OCI-LY3 (cell line): ENCODE data around the gene IL1RL2.

Experiments
- H2AFZ ChIP-seq: fragments of 200-600, 300-600 bp; shearing (Covaris generic); 2 replicates; pipeline ENCODE4 v1.6.0; 2014; ENCODE audit warnings: antibody characterized with exemption, low read depth, low read length
- H3K27ac ChIP-seq: fragments of 200-600, 300-600 bp; sonication (generic); 2 replicates; pipeline ENCODE4 v1.5.1; 2014; ENCODE audit warnings: mild to moderate bottlenecking, low read length, moderate library complexity, mixed read lengths
- H3K27me3 ChIP-seq: fragments of 200-600, 300-600 bp; sonication (generic); 2 replicates; pipeline ENCODE4 v1.6.1; 2014; ENCODE audit warnings: low read depth, low read length, mixed read lengths
- H3K36me3 ChIP-seq: fragments of 200-600, 300-600 bp; sonication (generic); replicated peaks from 2 replicates; pipeline ENCODE3; 2014; ENCODE audit warnings: low read depth, low read length, mixed read lengths
- H3K4me1 ChIP-seq: fragments of 300-600, 200-600 bp; sonication (generic); 2 replicates; pipeline ENCODE4 v1.6.1; 2014; ENCODE audit warnings: low read length, mixed read lengths
- H3K4me2 ChIP-seq: fragments of 200-600, 300-600 bp; sonication (generic); 2 replicates; pipeline ENCODE4 v1.6.1; 2014; ENCODE audit warnings: low read length, mixed read lengths
- H3K4me3 ChIP-seq: fragments of 300-600, 200-600 bp; sonication (generic); 2 replicates; pipeline ENCODE4 v1.5.1; 2014; ENCODE audit warnings: antibody characterized with exemption, mild to moderate bottlenecking, low read length, moderate library complexity
- H3K79me2 ChIP-seq: fragments of 300-600, 200-600 bp; shearing (Covaris generic); 2 replicates; pipeline ENCODE4 v1.6.1; 2014; ENCODE audit warnings: mild to moderate bottlenecking, low read length, mixed read lengths
- H3K9ac ChIP-seq: fragments of 300-600, 200-600 bp; shearing (Covaris generic); 2 replicates; pipeline ENCODE4 v1.6.0; 2014; ENCODE audit warnings: mild to moderate bottlenecking, low read length, moderate library complexity
- H3K9me3 ChIP-seq: fragments of 200-600, 300-600 bp; shearing (Covaris generic); 2 replicates; pipeline ENCODE4 v1.6.1; 2014; ENCODE audit warnings: low read length, mixed read lengths; ENCODE audit not compliant: insufficient read depth
- H4K20me1 ChIP-seq: fragments of 200-600, 300-600 bp; sonication (generic); 2 replicates; pipeline ENCODE4 v1.6.1; 2016; ENCODE audit warnings: low read length, mixed read lengths; ENCODE audit not compliant: insufficient read depth
- CTCF ChIP-seq: fragments of 200-600, 300-600 bp; sonication (generic); IDR thresholded peaks from 2 replicates; pipeline ENCODE4 v1.5.1; 2014; ENCODE audit warnings: antibody characterized with exemption, low read length, low read depth
- EZH2phosphoT487 ChIP-seq: fragments of 200-600 bp; shearing (Covaris generic); IDR thresholded peaks from 2 replicates; pipeline ENCODE4 v1.6.1; 2018; ENCODE audit warnings: antibody characterized with exemption, mixed run types, low read depth

IL1RL2 gene

DNA sequence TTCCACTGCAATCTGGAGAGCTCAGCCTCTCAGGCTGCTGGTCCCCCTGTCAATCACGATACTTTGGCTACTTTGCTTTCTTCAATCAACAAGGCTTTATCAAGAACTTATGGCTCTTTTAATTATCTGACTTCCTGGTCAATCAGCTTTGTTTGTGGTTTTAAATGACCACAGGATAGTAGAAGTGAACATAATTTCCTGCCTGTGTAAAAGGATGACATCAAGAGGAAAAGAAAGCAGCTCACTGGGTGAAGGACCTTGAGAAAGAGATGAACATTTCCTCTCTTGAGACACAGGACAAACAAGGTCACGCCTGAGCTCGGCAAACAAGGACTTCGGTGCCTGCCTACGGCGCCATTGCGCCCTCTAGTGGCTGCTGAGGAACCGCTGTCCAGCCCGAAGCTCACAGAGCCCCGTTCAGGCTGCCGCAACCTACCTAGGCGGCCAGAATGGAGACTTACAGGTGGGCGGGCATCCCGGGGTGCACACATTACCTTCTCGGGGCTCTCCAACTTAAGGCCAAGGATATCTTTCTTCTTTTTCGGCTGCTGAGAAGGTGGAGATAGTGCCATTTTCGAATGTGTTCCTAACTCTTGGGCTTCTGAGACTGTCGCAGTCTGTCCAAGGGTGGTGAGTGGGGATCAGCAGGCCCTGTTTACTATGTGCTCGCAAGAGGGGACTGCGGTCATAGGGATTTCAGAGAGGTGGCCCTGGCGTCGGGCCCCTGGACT, 54.0 kb downstream of the IL1RL2 start:
- peak overlapping the region; percentile 24; the same call in 1 of the 2 replicates for H3K9ac ChIP-seq
- no peak overlapping the region for H3K27ac ChIP-seq
- H2AFZ ChIP-seq: peak overlapping the region; percentile 97
- H3K4me2 ChIP-seq: peak overlapping the region; percentile 90
- no peaks in the 10 kb centered on the region for H3K9me3 ChIP-seq
- peak overlapping the region; percentile 66 for H3K4me3 ChIP-seq
- no peaks in the 10 kb centered on the region for H4K20me1 ChIP-seq
- TF ChIP-seq CTCF (peak; percentile 98), EZH2phosphoT487 (no peak)
- no peaks in the 10 kb centered on the region for H3K36me3 ChIP-seq
- H3K27me3 ChIP-seq: no peaks in the 10 kb centered on the region
- H3K79me2 ChIP-seq: no peaks in the 10 kb centered on the region
- H3K4me1 ChIP-seq: peaks cover 31% of the 10 kb centered on the region

DNA sequence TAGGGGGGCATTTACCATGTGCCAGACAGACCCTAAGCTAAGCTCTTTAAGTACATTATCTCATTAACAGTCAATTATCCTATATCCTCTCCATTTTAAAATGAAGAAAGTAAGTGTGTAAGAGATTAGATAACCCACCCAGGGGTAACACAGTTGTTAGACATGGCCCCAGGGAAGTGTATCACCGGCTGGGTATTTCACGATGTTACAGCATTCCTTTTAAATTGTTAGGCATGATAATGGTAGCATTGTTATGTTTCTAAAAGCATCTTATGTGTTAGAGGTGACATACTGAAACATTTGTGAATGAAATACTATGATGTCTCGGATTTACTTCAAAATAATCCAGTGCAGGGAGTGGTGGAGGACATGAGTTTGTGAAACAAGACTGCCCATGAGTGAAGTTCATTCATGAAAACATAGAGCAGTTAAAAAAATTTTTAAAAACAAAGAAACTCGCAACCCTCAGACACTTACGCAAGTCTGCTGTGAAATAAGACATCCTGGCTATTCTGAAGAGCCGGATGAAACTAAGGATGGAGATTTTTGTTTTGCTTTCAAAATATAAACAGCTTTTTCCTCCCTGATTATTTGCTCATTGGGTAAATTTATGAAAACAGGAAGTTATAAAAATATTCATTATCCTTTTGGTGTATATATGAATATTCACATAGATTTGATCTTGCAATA, 54.9 kb downstream of the IL1RL2 start:
- H2AFZ ChIP-seq: no peak overlapping the region
- H3K27ac ChIP-seq: no peak overlapping the region
- H3K36me3 ChIP-seq: no peaks in the 10 kb centered on the region
- H3K79me2 ChIP-seq: no peaks in the 10 kb centered on the region
- H3K9me3 ChIP-seq: no peaks in the 10 kb centered on the region
- peaks cover 31% of the 10 kb centered on the region for H3K4me1 ChIP-seq
- TF ChIP-seq EZH2phosphoT487: no peak
- H3K4me3 ChIP-seq: no peak overlapping the region
- no peak overlapping the region for H3K4me2 ChIP-seq
- no peaks in the 10 kb centered on the region for H4K20me1 ChIP-seq
- H3K27me3 ChIP-seq: no peaks in the 10 kb centered on the region
- no peak overlapping the region for H3K9ac ChIP-seq

GRCh38 chr2:102245266-102246151, 58.7 kb downstream of the IL1RL2 start:
- Histone ChIP-seq H3K27me3 (no peaks in the 10 kb centered on the region), H3K9me3 (no peaks in the 10 kb centered on the region), H2AFZ (no peak overlapping the region), H3K9ac (no peak overlapping the region), H4K20me1 (no peaks in the 10 kb centered on the region), H3K27ac (no peak overlapping the region), H3K79me2 (no peaks in the 10 kb centered on the region), H3K4me3 (no peak overlapping the region), H3K4me2 (no peak overlapping the region), H3K4me1 (peaks cover 6% of the 10 kb centered on the region), H3K36me3 (no peaks in the 10 kb centered on the region)
- TF ChIP-seq CTCF (no peak), EZH2phosphoT487 (no peak)

- Histone ChIP-seq H4K20me1 (no peaks in the 10 kb centered on the region), H3K4me3 (no peak overlapping the region), H2AFZ (no peak overlapping the region), H3K4me2 (no peak overlapping the region), H3K27me3 (no peaks in the 10 kb centered on the region), H3K27ac (no peak overlapping the region), H3K9me3 (no peaks in the 10 kb centered on the region), H3K9ac (no peak overlapping the region), H3K4me1 (peaks cover 10% of the 10 kb centered on the region), H3K79me2 (no peaks in the 10 kb centered on the region), H3K36me3 (no peaks in the 10 kb centered on the region)
- TF ChIP-seq CTCF: no peak
- TF ChIP-seq EZH2phosphoT487: no peak
Observed at GRCh38 chr2:102250278-102250821, 63.5 kb downstream of the IL1RL2 start.
